HG02973 (cell line): ENCODE results near the gene PEX14.
"Not testable (repeated sequence)": the region's sequence is repeated elsewhere in the genome, so short reads cannot be mapped to it uniquely, and the experiment has no call there.

Experiments used
- ATAC-seq: cut with Tn5 transposase; IDR thresholded peaks from one replicate; pipeline ENCODE4 v1.9.1; 2021; ENCODE audit warnings: moderate library complexity; ENCODE audit not compliant: unreplicated experiment

Gene PEX14

GRCh38 chr1:10494418-10494753 lies 19.6 kb downstream of the PEX14 start:
- ATAC-seq = no peak

- ATAC-seq = peak; percentile 65
Measured at GRCh38 chr1:10494754-10495474, 20.2 kb downstream of the PEX14 start.

GRCh38 chr1:10495475-10495817 lies 20.7 kb downstream of the PEX14 start:
- ATAC-seq = no peak

GRCh38 chr1:10495952-10496351 lies 21.2 kb downstream of the PEX14 start:
- no peak for ATAC-seq

GRCh38 chr1:10497109-10497508 lies 22.4 kb downstream of the PEX14 start:
- ATAC-seq = no peak

GRCh38 chr1:10498231-10498630 lies 23.5 kb downstream of the PEX14 start:
- no peak for ATAC-seq

GRCh38 chr1:10502206-10502605 lies 27.5 kb downstream of the PEX14 start:
- ATAC-seq = no peak

GRCh38 chr1:10504249-10504648 lies 29.5 kb downstream of the PEX14 start:
- ATAC-seq = no peak

- ATAC-seq = not testable (repeated sequence)
Measured at GRCh38 chr1:10506046-10506676, 31.4 kb downstream of the PEX14 start.

- ATAC-seq = no peak
Measured at GRCh38 chr1:10506677-10507047, 31.9 kb downstream of the PEX14 start.

GRCh38 chr1:10507111-10507879 lies 32.5 kb downstream of the PEX14 start:
- ATAC-seq = no peak

- ATAC-seq = no peak
Measured at GRCh38 chr1:10508511-10508951, 33.8 kb downstream of the PEX14 start.

GRCh38 chr1:10509809-10510509 lies 35.2 kb downstream of the PEX14 start:
- no peak for ATAC-seq

GRCh38 chr1:10510520-10511493 lies 36.1 kb downstream of the PEX14 start:
- peak; percentile 80 for ATAC-seq

- ATAC-seq = no peak
Measured at GRCh38 chr1:10511494-10511885, 36.7 kb downstream of the PEX14 start.

- no peak for ATAC-seq
Measured at GRCh38 chr1:10513199-10513598, 38.4 kb downstream of the PEX14 start.

GRCh38 chr1:10514490-10515235 lies 39.9 kb downstream of the PEX14 start:
- ATAC-seq = no peak

- ATAC-seq = no peak
Measured at GRCh38 chr1:10515301-10515975, 40.7 kb downstream of the PEX14 start.
